Measurements from ENCODE around the gene RUSC2.

RUSC2 gene

DNA sequence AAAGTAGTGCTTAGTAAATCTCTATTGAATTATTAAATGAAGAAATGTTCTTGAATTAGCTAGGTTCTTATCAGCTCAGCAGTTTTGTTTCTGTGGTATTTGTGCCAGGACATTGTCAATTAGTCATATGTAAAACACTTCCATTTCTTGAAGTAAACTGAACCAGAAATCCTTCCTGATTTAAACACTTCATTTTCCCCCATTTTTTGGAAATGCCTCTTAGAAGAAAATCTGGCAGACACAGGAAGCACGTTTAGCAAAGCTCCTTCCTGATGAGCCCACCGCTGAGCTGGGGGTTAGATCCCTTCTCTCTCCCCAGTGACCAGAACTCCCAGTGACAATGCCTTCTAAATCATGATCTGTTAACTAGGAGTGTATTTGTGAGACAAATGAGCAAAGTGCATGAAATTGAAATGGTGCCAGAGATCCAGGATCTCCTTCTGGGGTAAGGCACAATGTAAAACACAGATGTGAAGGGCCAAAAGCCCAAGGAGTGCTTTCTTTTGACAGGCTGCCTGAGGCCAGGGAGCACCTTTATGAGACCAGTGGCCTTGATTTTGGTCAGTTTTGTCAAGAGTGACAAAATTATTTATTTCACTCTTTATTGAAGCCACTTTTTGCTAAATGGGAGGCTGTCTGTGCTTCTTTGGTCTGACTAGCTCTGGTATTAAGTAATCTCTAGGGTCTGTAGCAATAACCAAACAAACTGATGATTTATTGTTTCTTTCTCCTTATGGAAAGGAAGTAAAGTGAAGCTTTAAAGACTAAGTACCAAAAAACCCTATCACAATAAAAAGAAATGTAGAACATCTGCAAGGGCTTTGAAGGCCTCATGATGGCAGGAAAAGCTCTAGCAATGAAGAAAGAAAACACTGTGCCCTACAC lies 25.5 kb upstream of the RUSC2 start:
- TF ChIP-seq GABPA (IDR thresholded peaks at IDR 0.05; ENCODE audit: low read depth): no peak
- no peak for TF ChIP-seq POLR2AphosphoS5 (IDR thresholded peaks at IDR 0.05; ENCODE audit: low read depth)
- TF ChIP-seq SPI1 (IDR thresholded peaks at IDR 0.05; ENCODE audit: borderline replicate concordance, low read depth): no peak
- TF ChIP-seq CTCF (IDR thresholded peaks at IDR 0.05; ENCODE audit: insufficient read depth, low read length): no peak
- no peak for TF ChIP-seq REST (IDR thresholded peaks at IDR 0.05; ENCODE audit: insufficient replicate concordance, low read depth)
- no peak overlapping the region for H3K4me3 ChIP-seq (replicated peaks; ENCODE audit: insufficient read depth, low read length)
- no peaks in the 10 kb centered on the region for H3K27me3 ChIP-seq (ENCODE audit: insufficient read depth, poor library complexity, severe bottlenecking)
- DNase-seq (ENCODE audit: low read depth in 1 of 2, low spot score in 1 of 2): no peak
- no peak overlapping the region for H3K27ac ChIP-seq (replicated peaks)

- H3K27me3 ChIP-seq (ENCODE audit: insufficient read depth, poor library complexity, severe bottlenecking): no peaks in the 10 kb centered on the region
- H3K27ac ChIP-seq (replicated peaks): no peak overlapping the region
- H3K4me3 ChIP-seq (replicated peaks; ENCODE audit: insufficient read depth, low read length): no peak overlapping the region
- no peak for DNase-seq (ENCODE audit: low read depth in 1 of 2, low spot score in 1 of 2)
- TF ChIP-seq CTCF (IDR thresholded peaks at IDR 0.05; ENCODE audit: insufficient read depth, low read length) (no peak), POLR2AphosphoS5 (IDR thresholded peaks at IDR 0.05; ENCODE audit: low read depth) (no peak), REST (IDR thresholded peaks at IDR 0.05; ENCODE audit: insufficient replicate concordance, low read depth) (no peak), GABPA (IDR thresholded peaks at IDR 0.05; ENCODE audit: low read depth) (no peak), SPI1 (IDR thresholded peaks at IDR 0.05; ENCODE audit: borderline replicate concordance, low read depth) (no peak)
These were observed 19.6 kb upstream of the RUSC2 start for GRCh38 chr9:35470340-35470739.

DNA sequence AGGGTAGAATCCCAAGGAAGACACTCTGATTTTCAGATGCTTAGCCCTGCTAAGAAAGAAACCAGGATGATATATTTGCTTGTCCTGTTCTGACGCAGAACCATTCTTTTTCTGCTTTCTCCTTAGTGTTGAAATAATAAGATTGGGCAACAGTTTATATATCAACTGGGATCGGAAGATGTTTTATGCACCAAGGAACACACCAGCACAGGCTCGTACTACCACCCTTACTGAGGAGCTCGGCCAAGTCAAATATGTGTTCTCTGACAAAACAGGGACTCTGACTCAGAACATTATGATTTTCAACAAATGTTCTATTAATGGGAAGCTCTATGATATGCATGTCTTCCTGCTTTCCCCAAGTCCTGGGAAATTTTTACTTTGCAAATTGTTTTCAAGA lies 19.0 kb upstream of the RUSC2 start:
- DNase-seq (ENCODE audit: low read depth in 1 of 2, low spot score in 1 of 2): no peak
- no peak overlapping the region for H3K27ac ChIP-seq (replicated peaks)
- H3K4me3 ChIP-seq (replicated peaks; ENCODE audit: insufficient read depth, low read length): no peak overlapping the region
- no peaks in the 10 kb centered on the region for H3K27me3 ChIP-seq (ENCODE audit: insufficient read depth, poor library complexity, severe bottlenecking)
- TF ChIP-seq CTCF (IDR thresholded peaks at IDR 0.05; ENCODE audit: insufficient read depth, low read length): no peak
- TF ChIP-seq SPI1 (IDR thresholded peaks at IDR 0.05; ENCODE audit: borderline replicate concordance, low read depth): no peak
- TF ChIP-seq GABPA (IDR thresholded peaks at IDR 0.05; ENCODE audit: low read depth): no peak
- no peak for TF ChIP-seq POLR2AphosphoS5 (IDR thresholded peaks at IDR 0.05; ENCODE audit: low read depth)
- TF ChIP-seq REST (IDR thresholded peaks at IDR 0.05; ENCODE audit: insufficient replicate concordance, low read depth): no peak
